ENCODE measurements around the gene CHST4.
"Not testable (repeated sequence)": the region's sequence is repeated elsewhere in the genome, so short reads cannot be mapped to it uniquely, and the experiment has no call there.

Gene CHST4

DNA sequence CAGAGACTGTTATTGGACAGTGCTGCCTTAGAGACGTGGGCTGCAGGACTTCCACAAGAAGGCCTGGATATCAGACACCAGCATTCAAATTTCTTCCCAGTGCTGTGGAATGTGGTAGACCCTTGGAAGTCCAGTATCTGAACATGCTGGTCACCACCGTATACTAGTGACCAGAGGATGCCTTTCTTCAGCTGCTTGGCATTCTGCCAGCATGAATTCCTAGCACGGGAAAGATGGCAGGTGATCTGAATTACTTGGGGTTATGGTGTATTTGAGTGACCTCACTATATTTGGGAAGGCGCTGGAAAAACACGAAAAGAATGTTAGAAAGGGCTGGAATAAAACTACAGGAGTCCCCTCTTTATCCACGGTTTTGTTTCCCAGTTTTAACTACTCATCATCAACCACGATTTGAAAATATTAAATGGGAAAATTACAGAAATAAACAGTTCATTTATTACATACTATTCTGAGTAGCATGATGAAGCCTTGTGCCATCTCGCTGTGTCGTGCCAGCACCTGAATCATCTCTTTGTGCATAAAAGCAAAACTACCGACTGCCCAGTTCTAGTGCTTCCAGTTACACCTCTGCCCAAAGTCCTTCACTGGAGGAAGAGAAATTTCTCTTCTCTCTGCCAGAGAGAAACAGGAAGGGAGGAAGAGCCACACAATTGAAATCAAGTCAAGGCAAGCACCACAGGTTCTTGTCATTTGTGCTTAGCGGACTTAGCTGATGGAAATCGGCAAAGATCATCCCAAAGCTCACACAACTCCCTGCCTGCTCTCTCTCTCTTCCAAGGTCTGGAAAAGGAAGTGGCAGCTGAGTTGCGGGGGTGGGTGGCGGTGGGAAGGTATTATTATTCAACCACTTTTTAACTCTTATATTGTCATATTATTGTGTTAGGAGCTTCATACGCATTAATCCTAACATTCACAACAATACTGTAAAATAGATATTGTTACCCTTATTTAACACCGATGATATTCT lies 1.4 kb upstream of the CHST4 start:
- no peak for DNase-seq (ENCODE audit: low read depth in 2 of 2)

DNA sequence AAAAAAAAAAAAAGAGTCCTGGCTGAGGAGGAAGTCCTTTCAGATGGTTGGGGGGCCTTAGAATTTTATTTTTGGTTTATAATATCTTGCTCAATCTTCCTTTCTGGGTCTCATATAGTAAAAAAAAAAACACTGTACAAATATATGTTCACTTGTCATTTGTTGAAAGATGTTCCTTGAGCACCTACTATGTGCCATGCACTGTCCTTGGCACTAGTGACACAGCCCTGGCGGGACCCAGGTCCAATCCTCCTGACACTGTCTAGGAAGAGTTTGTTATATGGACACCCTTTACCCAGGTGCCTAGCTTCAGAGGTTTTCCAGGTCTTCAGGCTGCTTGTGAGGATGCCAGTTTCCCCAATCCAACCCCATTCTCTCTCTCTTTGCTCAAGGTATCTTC lies 2.0 kb downstream of the CHST4 start:
- DNase-seq (ENCODE audit: low read depth in 2 of 2): no peak

DNA sequence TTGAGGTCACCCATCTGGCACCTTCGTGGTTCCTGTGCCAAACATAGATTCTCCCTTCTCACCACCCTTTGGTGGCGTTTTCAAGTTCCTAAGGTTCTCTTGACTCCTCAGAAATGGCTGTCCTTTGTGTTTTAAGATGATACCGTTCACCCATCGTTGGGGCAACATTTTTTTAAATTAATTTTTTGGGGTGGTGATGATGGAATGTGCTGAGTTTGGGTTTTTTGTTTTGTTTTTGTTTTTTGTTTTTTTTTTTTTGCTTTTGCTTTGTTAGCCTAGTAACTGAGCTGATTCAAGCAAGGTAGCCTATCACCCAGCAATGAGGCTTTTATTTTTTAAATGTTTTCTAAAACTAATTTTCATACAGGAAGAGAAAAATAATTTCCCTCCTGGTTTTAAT lies 2.6 kb downstream of the CHST4 start:
- DNase-seq (ENCODE audit: low read depth in 2 of 2): no peak

DNA sequence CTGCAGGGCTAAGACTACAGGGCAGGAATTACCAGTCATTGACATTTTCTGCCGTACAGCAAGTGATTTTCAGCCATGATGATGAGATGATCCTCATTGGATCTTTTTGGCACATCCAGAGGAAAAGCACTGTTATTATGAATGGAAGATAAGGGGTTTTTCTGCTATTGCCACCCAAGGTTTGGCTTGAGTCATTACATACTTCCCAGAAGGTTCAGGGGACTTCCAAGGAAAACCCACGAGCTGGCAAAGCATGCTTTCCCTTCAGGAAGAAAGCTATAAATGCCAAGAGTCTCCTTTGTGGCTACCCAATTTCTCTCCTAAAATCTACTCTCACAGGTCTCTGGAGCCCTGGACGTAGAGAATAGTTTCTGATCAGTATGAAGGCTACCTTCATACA lies 6.1 kb downstream of the CHST4 start:
- DNase-seq (ENCODE audit: low read depth in 2 of 2): no peak

DNA sequence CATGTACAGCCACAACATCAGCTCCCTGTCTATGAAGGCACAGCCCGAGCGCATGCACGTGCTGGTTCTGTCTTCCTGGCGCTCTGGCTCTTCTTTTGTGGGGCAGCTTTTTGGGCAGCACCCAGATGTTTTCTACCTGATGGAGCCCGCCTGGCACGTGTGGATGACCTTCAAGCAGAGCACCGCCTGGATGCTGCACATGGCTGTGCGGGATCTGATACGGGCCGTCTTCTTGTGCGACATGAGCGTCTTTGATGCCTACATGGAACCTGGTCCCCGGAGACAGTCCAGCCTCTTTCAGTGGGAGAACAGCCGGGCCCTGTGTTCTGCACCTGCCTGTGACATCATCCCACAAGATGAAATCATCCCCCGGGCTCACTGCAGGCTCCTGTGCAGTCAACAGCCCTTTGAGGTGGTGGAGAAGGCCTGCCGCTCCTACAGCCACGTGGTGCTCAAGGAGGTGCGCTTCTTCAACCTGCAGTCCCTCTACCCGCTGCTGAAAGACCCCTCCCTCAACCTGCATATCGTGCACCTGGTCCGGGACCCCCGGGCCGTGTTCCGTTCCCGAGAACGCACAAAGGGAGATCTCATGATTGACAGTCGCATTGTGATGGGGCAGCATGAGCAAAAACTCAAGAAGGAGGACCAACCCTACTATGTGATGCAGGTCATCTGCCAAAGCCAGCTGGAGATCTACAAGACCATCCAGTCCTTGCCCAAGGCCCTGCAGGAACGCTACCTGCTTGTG lies 10.7 kb downstream of the CHST4 start:
- DNase-seq (ENCODE audit: low read depth in 2 of 2): no peak

DNA sequence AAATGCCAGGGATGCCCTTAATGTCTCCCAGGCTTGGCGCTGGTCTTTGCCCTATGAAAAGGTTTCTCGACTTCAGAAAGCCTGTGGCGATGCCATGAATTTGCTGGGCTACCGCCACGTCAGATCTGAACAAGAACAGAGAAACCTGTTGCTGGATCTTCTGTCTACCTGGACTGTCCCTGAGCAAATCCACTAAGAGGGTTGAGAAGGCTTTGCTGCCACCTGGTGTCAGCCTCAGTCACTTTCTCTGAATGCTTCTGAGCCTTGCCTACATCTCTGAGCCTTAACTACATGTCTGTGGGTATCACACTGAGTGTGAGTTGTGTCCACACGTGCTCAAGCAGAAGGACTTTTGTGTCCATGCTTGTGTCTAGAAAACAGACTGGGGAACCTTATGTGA lies 11.4 kb downstream of the CHST4 start:
- DNase-seq (ENCODE audit: low read depth in 2 of 2): no peak

DNA sequence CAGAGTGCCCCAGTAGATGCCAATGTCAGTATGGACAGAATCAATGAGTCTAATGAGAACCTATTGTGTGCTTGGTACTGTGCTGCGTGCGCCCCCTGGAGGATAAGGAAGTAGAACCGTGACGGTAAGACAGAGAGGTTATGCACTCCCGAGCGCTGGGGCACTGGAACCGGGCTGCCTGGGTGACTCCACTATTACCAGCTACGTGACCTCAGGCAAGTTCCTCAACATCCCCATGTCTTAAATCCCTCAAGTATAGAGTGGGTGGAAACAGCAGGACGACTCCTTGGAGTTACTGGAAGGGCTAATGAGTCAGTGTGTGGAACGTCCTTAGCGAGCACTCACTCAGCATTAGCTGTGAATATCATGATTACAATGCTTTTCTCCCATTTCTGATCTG lies 16.2 kb downstream of the CHST4 start:
- DNase-seq (ENCODE audit: low read depth in 2 of 2): peak in 1 of 2 donors; percentile 14

DNA sequence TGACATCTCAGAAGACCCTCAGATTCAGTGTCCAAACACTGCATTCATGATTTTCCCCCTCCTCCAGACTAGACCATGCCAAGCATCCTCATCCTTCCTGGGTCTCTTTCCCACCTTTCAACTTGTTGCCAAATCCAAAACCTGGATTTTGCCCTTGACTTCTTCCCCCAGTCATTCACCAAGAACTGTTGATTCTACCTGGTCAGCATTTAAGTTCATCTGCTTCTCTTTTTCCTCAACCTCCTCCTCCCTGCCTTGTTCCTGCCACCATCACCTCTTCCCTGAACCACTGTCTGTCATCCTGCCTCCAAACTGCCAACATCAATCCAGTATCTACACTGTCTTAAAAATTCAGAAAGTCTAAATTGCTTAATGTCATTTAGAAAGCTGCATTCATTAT lies 20.9 kb downstream of the CHST4 start:
- DNase-seq (ENCODE audit: low read depth in 2 of 2): no peak

DNA sequence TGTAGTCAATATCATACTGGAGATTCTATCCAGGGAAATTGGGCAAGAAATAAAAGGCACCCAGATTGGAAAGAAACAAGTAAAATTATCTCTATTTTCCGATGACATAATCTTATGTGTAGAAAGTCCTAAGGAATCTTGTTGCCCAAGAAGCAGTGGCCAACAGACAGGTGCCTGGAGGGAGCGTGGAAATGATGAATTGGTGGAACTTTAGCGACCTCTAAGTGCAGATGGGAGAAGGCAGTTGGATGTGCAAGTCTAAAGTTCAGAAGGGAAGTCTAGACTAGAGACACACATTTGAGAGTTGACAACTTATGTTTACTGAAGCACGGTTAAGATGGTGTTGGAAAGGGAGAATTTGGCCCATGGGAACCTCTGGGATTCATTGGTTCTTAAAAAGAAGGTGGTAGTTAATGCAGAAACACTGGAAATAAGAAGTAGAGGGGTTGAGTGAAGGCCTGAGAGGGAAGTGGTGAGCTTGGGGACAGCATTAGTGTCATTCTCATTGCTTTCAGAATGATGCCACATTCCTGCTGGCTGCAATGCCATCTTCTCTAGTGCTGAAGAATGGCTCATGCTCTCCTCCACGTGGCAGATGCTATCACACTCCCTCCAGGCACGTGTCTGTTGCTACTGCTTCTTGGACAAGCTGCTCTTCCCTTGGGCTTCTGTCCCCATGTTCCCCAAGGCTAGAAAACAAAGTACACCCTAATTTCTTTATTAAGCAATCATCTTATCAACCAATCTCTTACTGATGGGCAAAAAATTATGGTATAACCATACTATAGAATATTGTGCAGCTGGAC lies 26.7 kb downstream of the CHST4 start:
- no peak for DNase-seq (ENCODE audit: low read depth in 2 of 2)

DNA sequence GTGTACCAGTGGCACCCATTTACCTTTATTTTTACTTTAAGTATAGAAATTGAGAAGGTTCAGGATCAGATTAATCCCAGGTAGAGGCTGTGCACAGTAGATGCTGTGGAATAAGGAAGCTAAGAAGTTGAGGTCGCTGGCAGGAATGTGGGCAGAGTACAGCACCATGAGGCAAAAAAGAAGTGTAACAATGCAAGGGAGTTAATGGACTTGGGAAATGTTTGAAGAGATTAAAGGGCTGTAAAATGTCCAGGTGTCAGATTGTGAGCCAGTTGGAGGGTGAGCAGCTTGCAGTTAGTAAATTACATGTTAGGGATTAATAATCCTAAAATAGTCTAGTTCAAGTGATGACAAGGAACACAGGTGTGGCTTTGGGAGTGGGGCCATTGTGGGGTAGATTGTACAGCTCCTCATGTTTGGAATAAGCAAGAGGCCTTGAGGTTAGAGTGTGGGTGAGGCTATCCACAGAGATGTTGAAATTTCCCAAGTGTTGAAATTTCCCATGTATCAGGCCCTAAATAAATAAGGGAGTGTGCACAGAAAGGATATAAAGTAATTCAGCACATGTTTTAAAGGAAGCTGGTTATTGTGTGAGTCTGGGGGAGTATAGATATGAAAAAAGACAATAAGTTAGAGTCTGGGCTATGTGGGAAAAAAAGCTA lies 29.1 kb downstream of the CHST4 start:
- DNase-seq (ENCODE audit: low read depth in 2 of 2): no peak

DNA sequence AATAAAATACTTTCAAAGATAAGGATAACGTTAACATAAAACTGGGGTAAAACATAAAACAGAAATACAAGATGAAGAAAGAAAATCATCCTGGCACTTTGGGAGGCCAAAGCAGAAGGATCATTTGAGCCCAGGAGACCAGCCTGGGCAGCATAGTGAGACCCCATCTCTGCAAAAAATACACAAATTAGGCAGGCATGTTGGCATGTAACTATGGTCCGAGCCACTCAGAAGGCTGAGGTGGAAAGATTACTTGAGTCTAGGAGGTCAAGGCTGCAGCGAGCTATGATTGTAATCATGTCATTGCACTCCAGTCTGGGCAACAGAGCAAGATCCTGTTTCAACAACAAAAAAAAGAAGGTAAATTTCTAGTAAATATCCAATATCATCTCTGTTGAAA lies 31.1 kb downstream of the CHST4 start:
- DNase-seq (ENCODE audit: low read depth in 2 of 2): no peak

DNA sequence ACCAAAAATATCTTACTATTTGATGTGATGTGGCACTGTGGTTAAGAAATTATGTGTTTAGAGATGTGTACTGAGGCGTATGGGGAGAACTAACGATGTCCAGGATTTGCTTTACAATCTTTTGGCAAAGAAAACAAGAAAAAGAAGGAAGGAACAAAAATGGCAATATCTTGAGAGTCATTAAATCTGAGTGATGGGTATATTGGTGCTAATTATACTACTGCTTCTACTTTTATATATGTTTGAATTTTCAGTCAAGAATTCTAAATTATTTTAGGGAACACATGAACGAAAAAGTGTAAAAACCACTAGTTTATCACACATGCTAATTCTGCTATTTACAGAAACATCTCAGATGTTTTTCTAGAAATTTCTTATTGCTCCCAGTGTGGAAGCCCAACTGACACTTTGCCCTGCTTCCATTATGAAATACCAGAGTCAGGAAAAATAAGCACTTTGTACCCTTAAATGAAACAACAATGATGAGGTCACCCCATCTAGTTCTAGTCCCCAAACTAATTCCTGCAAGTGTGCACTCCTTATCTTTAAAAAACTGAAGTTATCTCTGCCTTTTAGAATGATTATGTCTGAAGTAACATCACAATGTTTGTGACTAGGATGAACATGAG lies 31.8 kb downstream of the CHST4 start:
- no peak for DNase-seq (ENCODE audit: low read depth in 2 of 2)

DNA sequence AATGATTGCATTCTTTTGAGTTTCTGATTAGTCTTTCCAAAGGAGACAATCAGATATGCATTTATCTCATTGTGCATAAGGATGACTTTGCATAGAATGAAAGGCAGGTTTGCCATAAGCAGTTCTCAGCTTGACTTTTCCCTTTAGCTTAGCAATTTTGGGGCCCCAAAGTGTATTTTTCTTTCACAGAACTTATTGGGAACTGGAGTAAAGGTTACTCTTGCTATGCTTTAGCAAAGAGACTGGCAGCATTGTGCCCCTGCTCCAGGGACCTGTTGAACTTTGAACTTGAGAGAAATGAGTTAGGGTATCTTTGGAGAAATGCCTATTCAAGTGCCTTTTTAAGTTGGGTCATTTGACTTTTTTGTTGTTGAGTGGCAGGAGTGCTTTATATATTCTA lies 33.6 kb downstream of the CHST4 start:
- DNase-seq (ENCODE audit: low read depth in 2 of 2): no peak

DNA sequence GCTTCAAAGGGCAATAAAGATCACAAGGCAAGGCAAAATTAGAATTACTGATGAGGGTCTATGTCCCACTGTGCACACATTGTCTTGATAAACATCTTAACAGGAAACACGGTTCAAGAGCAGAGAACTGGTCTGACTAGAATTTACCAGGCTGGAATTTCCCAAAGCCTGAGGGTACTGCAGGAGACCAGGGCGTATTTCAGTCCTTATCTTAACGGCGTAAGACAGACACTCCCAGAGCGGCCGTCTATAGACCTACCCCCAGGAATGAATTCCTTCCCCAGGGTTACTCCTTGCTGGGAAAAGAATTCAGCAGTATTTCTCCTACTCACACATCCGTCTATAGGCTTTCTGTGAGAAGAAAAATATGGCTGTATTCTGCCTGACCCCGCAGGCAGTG lies 35.7 kb downstream of the CHST4 start:
- not testable (repeated sequence) for DNase-seq (ENCODE audit: low read depth in 2 of 2)

DNA sequence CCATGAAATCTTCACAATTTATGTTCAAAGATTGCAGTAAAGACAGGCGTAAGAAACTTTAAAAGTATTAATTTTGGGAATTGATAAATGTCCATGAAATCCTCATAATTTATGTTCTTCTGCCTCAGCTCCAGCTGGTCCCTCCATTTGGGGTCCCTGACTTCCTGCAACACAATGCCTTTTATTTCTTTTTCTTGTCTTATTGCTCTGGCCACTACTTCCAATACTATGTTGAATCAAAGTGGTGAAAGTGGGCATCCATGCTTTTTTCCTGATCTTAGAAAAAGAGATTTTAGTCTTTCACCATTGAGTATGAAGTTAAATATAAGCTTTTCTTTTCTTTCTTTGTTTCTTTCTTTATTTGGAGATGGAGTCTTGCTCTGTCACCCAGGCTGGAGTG lies 36.3 kb downstream of the CHST4 start:
- DNase-seq (ENCODE audit: low read depth in 2 of 2): no peak

DNA sequence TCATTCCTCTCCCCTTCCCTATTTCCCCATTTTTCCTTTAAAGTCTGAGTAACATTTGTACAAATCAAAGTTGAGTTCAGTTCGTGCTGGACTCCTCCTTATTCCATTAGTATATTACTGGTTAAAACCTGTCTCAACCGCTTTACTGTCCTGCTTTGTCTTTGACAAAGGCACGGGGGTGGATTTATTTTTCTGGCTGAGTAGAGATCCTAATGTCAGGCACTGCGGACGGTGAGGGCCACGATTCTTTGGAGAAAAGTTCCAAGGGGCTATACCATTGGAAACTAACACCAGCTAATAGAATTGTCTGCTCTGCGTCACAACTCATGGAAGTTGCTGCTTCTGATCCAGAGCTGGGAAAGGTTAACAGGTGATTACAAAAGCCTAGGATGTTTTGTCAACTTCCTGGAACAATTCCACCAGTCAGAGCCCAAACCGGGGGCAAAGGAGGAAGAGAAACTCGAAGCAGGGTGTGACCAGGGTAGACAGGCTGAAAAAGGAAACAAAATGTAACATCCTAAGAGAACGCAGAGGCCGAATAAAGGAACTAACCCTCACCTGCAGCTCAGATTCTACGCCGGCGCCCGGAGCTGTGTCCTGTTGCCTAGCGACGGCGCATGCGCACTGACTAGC lies 38.2 kb downstream of the CHST4 start:
- no peak for DNase-seq (ENCODE audit: low read depth in 2 of 2)

DNA sequence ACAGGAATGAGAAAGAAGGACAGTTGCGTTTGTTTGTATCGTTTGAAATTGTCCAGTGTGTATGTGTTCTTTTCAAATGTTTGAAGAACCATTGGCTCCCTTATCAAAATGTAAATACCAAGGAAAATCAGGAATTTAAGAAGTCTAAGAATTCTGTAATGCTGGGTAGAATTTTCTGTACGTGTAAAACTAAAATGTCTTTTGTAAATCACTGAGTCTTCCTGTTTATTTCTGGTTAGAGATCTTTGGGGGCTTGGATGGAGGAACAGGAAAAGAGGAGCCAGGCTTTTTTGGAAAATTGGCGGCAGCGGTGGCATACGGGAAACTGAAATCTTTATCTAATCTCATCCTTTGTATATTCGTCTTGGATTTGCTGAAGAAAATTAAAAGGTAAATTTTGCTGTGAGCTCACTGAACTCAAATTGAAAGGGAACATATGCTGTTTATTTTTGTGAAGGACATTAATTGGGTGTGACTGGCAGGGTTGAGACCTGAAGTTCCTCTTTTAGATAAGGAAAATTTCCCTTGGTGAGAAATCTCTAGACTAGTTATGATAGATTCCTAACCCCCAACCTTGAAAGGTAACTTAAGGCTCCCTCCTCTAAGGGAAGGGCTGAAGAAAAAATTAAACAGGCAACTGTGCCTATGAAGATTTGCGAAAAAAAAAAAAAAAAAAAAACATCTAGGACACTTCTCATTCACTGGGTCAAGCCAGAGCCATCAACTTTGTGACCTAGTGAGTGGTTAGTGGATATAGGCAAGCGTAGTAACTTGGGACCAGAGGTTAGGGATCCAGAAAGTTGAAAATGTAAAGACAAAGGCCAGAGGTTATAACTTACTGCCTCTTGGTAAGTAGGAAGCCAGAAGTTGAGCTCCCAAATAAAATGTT lies 39.8 kb downstream of the CHST4 start:
- no peak for DNase-seq (ENCODE audit: low read depth in 2 of 2)

DNA sequence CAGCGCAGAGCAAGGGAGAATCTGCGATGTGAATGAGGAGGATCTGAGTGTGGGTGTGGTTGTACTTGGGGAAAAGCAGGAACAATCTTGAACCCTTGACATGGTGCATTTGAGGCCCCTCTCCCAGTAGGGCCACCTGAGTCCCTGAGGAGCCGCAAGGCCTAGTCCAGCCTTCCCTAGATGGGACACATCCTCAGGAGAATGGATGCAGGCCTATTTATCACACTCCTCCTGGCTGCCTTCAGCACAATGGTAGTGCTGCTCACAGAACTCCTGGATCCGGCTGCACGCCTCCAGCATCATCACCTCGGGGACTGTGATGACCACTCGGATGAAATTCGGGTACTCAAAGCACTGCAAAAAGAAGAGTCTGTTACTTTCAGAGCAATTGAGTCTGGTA lies 41.7 kb downstream of the CHST4 start:
- no peak for DNase-seq (ENCODE audit: low read depth in 2 of 2)

DNA sequence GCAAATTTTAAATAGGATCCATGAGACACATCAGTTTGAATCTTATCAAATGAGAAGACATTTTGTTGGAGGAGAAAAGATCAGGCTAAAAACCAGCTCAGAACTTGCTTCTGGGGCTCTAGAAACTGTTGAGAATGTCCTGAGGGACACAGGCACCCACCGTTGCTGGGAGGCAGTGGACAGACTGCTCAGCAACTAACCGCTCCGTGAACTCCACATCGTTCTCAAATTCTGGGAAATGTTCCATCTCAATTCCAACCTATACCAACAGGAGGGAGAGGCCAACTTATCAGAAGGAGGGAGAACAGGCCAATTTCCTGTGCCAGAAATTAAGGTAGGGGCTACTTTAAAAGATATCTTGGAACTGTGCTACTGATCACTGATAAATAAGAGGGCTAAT lies 42.3 kb downstream of the CHST4 start:
- DNase-seq (ENCODE audit: low read depth in 2 of 2): no peak

DNA sequence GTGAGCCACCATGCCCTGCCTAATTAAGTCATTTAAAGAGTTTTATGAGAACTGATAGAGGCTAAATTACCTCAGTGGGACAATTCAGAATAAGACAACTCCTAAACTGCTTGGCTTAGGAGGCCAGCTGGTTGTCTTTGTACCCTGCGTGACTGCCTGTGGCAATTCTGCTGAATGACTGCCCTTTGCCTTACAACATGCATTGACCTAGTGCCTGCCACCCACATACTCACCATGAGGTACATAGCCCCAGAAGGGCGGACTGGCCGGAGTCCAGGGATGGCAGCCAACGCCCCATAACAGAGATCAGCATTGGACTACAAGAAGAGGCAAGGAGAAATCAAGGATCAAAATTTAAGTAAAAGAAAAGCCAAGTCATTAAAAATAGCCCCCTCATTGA lies 43.4 kb downstream of the CHST4 start:
- no peak for DNase-seq (ENCODE audit: low read depth in 2 of 2)

Data from stimulated activated CD4-positive, alpha-beta T cell treated with anti-CD3 and anti-CD28 coated beads, Interleukin-1b, Interleukin-23, amount 100 ng/mL, for 1 hour (primary cell).